Naive B cell (primary cell): ENCODE results near the gene ZNF546. TPM values are rescaled to one million over a fixed set of nuclear protein-coding genes. Genes with fewer than 3 reads are reported as not detected.
"Not testable (repeated sequence)": the region's sequence is repeated elsewhere in the genome, so short reads cannot be mapped to it uniquely, and the experiment has no call there.

Source experiments
- ATAC-seq, 2 donors: fragments of 150-1000 bp; cut with Tn5 transposase; 2 replicates each; pipeline ENCODE4 v1.10.0; 2021; ENCODE audit warnings: low read depth in 2 of 2, mild to moderate bottlenecking in 2 of 2, moderate library complexity in 2 of 2
- DNase-seq: peaks from one replicate; pipeline ENCODE4 v3.0.0; 2022
- H3K27ac Mint-ChIP-seq, 6 donors: one replicate each; pipeline ENCODE4 v1.8.0; 2020 to 2022; ENCODE audit warnings: mild to moderate bottlenecking in 6 of 6, mixed read lengths in 6 of 6, moderate library complexity in 5 of 6, inconsistent platforms in 2 of 6
- H3K27me3 Mint-ChIP-seq, 3 donors: one replicate each; pipeline ENCODE4 v1.8.0; 2021 to 2022; ENCODE audit warnings: mixed read lengths in 3 of 3, mild to moderate bottlenecking in 1 of 3
- H3K36me3 Mint-ChIP-seq, 2 donors: one replicate each; pipeline ENCODE4 v1.8.0; 2020 to 2022; ENCODE audit warnings: mixed read lengths in 2 of 2, inconsistent platforms in 1 of 2, mild to moderate bottlenecking in 1 of 2
- H3K4me1 Mint-ChIP-seq, 3 donors: one replicate each; pipeline ENCODE4 v1.8.0; 2020 to 2022; ENCODE audit warnings: mixed read lengths in 3 of 3, inconsistent platforms in 1 of 3, mild to moderate bottlenecking in 1 of 3, moderate library complexity in 1 of 3
- H3K4me3 Mint-ChIP-seq, 8 donors: one replicate each; pipeline ENCODE4 v1.8.0; 2020 to 2022; ENCODE audit warnings: mild to moderate bottlenecking in 8 of 8, mixed read lengths in 8 of 8, moderate library complexity in 8 of 8, inconsistent platforms in 2 of 8
- H3K9me3 Mint-ChIP-seq, 7 donors: one replicate each; pipeline ENCODE4 v1.8.0; 2020 to 2022; ENCODE audit warnings: mixed read lengths in 7 of 7, mild to moderate bottlenecking in 5 of 7, inconsistent platforms in 2 of 7, moderate library complexity in 1 of 7
- polyA plus RNA-seq, 6 donors: library from polyadenylated mRNA; unstranded; fragments of 300-500 nt; fragmentation: Illumina TruSeq; gene quantifications; one replicate each; pipeline ENCODE4 v1.2.3, GENCODE V29; 2021; ENCODE audit warnings: low read depth in 6 of 6

ZNF546 gene
- polyA plus RNA-seq, 6 donors from 2014 or later, result 4.1 to 8.5 (median 7.3) TPM; not detected in 1

DNA sequence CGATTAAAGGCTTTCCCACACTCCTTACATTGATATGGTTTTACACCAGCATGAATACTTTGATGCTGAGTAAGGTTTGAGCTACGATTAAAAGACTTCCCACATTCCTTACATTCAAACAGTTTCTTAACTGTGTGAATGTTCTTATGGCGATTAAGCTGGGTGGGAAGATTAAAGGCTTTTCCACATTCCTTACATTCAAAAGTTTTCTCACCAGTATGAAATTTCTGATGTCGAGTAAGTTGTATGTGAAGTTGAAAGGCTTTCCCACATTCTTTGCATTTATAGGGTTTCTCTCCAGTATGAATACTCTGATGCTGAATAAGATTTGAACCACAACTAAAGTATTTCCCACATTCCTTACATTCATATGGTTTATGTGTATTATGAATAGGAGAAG is 39.1 kb downstream of the ZNF546 start:
- ATAC-seq, result no peak
- no peak overlapping the region for H3K27ac Mint-ChIP-seq
- peaks cover 0 to 76% (median 63%) of the 10 kb centered on the region in 7 donors for H3K9me3 Mint-ChIP-seq
- peaks cover 24 to 26% of the 10 kb centered on the region in 2 donors for H3K36me3 Mint-ChIP-seq
- no peaks in the 10 kb centered on the region for H3K4me1 Mint-ChIP-seq
- H3K4me3 Mint-ChIP-seq, result no peak overlapping the region
- no peak for DNase-seq
- no peaks in the 10 kb centered on the region for H3K27me3 Mint-ChIP-seq

DNA sequence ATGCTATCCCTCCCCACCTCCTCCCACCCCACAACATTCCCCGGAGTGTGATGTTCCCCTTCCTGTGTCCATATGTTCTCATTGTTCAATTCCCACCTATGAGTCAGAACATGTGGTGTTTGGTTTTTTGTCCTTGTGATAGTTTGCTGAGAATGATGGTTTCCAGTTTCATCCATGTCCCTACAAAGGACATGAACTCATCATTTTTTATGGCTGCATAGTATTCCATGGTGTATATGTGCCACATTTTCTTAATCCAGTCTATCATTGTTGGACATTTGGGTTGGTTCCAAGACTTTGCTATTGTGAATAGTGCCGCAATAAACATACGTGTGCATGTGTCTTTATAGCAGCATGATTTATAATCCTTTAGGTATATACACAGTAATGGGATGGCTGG is 41.2 kb downstream of the ZNF546 start:
- not testable (repeated sequence) for H3K4me1 Mint-ChIP-seq, H3K27me3 Mint-ChIP-seq, H3K4me3 Mint-ChIP-seq, DNase-seq, H3K27ac Mint-ChIP-seq, ATAC-seq
- Mint-ChIP-seq H3K9me3 (peaks cover 0 to 67% (median 49%) of the 10 kb centered on the region in 7 donors), H3K36me3 (peaks cover 19 to 24% of the 10 kb centered on the region in 2 donors)

DNA sequence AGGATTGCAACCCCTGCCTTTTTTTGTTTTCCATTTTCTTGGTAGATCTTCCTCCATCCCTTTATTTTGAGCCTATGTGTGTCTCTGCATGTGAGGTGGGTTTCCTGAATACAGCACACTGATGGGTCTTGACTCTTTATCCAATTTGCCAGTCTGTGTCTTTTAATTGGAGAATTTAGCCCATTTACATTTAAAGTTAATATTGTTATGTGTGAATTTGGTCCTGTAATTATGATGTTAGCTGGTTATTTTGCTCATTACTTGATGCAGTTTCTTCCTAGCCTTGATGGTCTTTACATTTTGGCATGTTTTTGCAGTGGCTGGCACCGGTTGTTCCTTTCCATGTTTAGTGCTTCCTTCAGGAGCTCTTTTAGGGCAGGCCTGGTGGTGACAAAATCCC is 44.9 kb downstream of the ZNF546 start:
- H3K27me3 Mint-ChIP-seq, result not testable (repeated sequence)

DNA sequence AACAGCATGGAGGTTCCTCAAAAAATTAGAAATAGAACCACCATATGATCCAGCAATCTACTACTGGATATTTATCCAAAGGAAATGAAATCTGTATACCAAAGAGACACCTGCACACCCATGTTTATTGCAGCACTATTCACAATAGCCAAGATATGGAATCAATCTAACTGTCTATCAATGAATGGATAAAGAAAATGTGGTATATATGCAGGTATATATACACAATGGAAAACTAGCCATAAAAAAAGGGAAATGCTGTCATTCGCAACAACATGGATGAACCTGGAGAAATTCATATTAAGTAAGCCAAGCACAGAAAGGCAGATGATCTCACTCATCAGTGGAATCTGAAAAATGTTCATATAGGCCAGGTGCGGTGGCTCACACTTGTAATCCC is 56.6 kb downstream of the ZNF546 start:
- no peaks in the 10 kb centered on the region for H3K27me3 Mint-ChIP-seq
- ATAC-seq, result no peak
- peaks cover 14 to 29% of the 10 kb centered on the region in 2 donors for H3K36me3 Mint-ChIP-seq
- no peak for DNase-seq
- peak overlapping the region in 3 of 6 donors; percentile 37 to 60 (median 47) for H3K27ac Mint-ChIP-seq
- peak overlapping the region in 5 of 8 donors; percentile 6 to 98 (median 52) for H3K4me3 Mint-ChIP-seq
- H3K9me3 Mint-ChIP-seq, result peaks cover 0 to 5% (median under 1%) of the 10 kb centered on the region in 7 donors
- H3K4me1 Mint-ChIP-seq, result peaks cover 32 to 58% (median 51%) of the 10 kb centered on the region in 3 donors

More for the DNA sequence above, 44.9 kb downstream of the ZNF546 start:
- not testable (repeated sequence) for DNase-seq, H3K4me1 Mint-ChIP-seq, ATAC-seq, H3K27ac Mint-ChIP-seq, H3K4me3 Mint-ChIP-seq
- peaks cover 34 to 38% of the 10 kb centered on the region in 2 donors for H3K36me3 Mint-ChIP-seq
- peaks cover 17 to 55% (median 32%) of the 10 kb centered on the region in 7 donors for H3K9me3 Mint-ChIP-seq

DNA sequence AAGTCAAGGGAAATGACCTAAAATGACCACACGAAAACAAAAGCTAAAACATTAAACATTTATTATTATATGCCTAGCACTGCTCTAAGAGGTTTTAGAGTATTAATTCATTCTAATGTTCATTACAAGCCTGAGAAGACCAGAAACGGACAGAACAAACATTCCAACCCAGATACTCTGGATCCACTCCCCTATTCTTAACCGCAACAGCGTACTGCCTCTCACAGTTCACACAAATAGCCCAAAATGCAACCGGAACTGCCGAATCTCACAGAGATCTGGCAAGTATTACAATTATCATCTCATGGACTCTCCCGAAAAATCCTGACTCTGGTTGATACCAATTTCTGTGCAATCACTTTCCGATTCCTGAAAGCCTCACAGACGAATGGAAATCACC is 57.8 kb downstream of the ZNF546 start:
- H3K27me3 Mint-ChIP-seq, result peaks cover 0 to 7% (median 4%) of the 10 kb centered on the region in 3 donors
- H3K27ac Mint-ChIP-seq, result peak overlapping the region in 2 of 6 donors; percentile 14 to 83
- DNase-seq (no peak), ATAC-seq (no peak)
- H3K4me3 Mint-ChIP-seq, result peak overlapping the region; percentile 57 to 100 (median 100)
- H3K36me3 Mint-ChIP-seq, result peaks cover 12 to 30% of the 10 kb centered on the region in 2 donors
- H3K4me1 Mint-ChIP-seq, result peaks cover 32 to 55% (median 51%) of the 10 kb centered on the region in 3 donors
- peaks cover 5 to 15% (median 11%) of the 10 kb centered on the region in 7 donors for H3K9me3 Mint-ChIP-seq

DNA sequence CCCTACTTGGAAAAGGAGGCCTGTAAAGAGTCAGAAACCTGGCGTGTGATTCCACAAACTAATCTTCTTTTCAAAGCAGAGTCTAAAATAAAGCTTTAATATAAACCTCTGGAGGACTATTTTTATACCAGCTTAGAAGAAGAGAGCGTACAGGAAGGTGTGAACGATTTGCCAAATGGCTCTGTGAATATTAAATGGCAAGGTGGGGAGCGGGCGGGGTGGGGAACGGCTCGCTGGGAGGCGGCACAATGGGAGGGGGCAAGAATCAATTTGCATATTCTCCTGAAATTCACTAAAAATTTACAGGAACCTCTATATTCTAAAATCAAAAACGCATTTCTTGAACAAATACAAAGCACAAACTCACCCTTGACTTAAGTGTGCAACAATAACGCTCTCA is 58.2 kb downstream of the ZNF546 start:
- DNase-seq (no peak), ATAC-seq (no peak)
- H3K27ac Mint-ChIP-seq, result peak overlapping the region in 2 of 6 donors; percentile 14 to 83
- H3K9me3 Mint-ChIP-seq, result peaks cover 9 to 19% (median 15%) of the 10 kb centered on the region in 7 donors
- H3K4me1 Mint-ChIP-seq, result peaks cover 32 to 54% (median 51%) of the 10 kb centered on the region in 3 donors
- H3K36me3 Mint-ChIP-seq, result peaks cover 15 to 30% of the 10 kb centered on the region in 2 donors
- peak overlapping the region; percentile 89 to 100 (median 100) for H3K4me3 Mint-ChIP-seq
- H3K27me3 Mint-ChIP-seq, result peaks cover 0 to 11% (median 9%) of the 10 kb centered on the region in 3 donors

DNA sequence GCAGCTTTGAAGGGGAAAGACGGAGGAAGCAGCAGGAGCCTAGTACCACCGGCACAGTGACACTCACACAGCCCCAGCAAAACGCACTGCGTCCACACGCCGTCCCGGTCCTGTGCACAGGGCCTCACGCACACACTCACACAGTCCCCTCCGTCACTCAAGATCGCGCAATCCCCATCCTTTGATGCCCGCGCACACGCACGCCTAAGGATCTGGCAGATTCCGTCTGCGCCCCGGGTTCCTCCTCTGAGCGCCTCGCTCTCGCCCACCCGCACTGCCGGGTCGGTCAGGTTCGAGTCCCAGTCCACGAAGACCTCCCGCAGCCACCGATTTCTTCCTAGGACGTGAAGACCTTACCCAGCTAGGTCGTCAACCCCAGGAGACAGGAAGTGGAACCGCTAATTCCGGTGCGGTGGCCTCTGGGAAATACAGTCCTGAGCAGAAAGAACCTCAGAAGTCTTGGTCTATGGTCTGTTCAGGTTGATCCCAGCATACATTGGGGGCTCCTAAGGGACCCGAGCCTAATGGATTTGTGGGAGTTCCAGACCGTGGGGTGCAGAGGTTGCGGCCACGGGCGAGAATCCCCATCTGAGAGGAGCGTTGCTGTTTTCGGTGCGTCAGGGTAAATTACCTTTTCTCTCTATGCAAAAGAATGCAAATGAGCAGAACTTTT is 59.1 kb downstream of the ZNF546 start, which contains the start of gene ZNF780B:
Gene ZNF780B, minus strand, starts transcription at position 400 of the 673 bp plus-strand sequence. CDS start 5,899 bp downstream, outside the sequence.
- peak within 1 kb of the TSS; percentile 89 to 100 (median 100) for H3K4me3 Mint-ChIP-seq
- H3K36me3 Mint-ChIP-seq, result peaks cover 11 to 29% of the 10 kb centered on the region in 2 donors
- peak within 1 kb of the TSS; percentile 86 to 99 (median 96) for H3K27ac Mint-ChIP-seq
- peaks cover 0 to 12% (median 9%) of the 10 kb centered on the region in 3 donors for H3K27me3 Mint-ChIP-seq
- DNase-seq (peak; percentile 70), ATAC-seq (peak; percentile 84 to 88)
- H3K4me1 Mint-ChIP-seq, result peaks cover 28 to 50% (median 46%) of the 10 kb centered on the region in 3 donors
- peaks cover 14 to 22% (median 18%) of the 10 kb centered on the region in 7 donors for H3K9me3 Mint-ChIP-seq

DNA sequence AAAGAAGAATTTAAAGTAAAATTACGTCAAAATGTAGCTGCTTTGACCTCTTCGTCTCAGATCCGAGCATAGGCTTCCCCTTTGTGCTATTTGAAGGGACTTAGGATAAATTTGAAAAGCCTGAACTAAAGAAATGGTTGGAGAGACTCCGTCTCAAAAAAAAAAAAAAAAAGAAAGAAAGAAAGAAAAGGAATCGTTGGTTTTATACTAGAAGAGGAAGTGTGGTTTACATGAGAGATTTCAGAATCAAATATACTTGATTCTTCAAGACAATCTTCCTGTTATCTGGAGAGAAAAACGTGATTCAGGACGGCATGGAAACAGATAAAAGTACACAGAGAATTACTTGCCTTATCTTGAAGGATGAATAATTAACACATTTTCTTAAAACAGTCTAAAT is 59.6 kb downstream of the ZNF546 start:
- no peak for DNase-seq
- H3K36me3 Mint-ChIP-seq, result peaks cover 13 to 31% of the 10 kb centered on the region in 2 donors
- H3K4me3 Mint-ChIP-seq, result peak overlapping the region; percentile 89 to 100 (median 100)
- peaks cover 15 to 24% (median 20%) of the 10 kb centered on the region in 7 donors for H3K9me3 Mint-ChIP-seq
- ATAC-seq, result peak in 1 of 2 donors; percentile 14
- peak overlapping the region; percentile 86 to 99 (median 96) for H3K27ac Mint-ChIP-seq
- H3K27me3 Mint-ChIP-seq, result peaks cover 0 to 12% (median 9%) of the 10 kb centered on the region in 3 donors
- peaks cover 28 to 50% (median 46%) of the 10 kb centered on the region in 3 donors for H3K4me1 Mint-ChIP-seq

DNA sequence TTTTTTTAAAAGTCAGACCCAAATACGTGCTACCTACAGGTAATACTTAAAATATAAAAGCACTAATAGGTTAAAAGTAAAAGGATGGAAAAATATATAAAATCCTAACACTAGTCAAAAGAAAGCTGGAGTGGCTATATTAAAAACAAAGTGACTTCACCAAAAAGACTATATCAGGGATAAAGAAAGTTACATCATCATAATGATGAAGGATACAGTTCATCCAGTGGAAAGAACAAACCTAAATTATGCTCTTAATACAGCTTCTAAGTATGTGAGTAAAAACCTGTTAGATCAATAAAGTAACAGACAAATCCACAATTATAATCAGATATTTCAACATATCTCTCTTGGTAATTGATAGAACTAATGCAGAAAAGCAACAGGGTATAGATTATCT is 60.3 kb downstream of the ZNF546 start:
- Mint-ChIP-seq H3K36me3 (peaks cover 13 to 31% of the 10 kb centered on the region in 2 donors), H3K27ac (peak overlapping the region in 1 of 6 donors; percentile 97), H3K4me3 (peak overlapping the region in 6 of 8 donors; percentile 40 to 100 (median 99)), H3K4me1 (peaks cover 28 to 47% (median 44%) of the 10 kb centered on the region in 3 donors), H3K27me3 (peaks cover 0 to 12% (median 9%) of the 10 kb centered on the region in 3 donors), H3K9me3 (peaks cover 15 to 30% (median 22%) of the 10 kb centered on the region in 7 donors)
- no peak for DNase-seq
- ATAC-seq, result no peak

DNA sequence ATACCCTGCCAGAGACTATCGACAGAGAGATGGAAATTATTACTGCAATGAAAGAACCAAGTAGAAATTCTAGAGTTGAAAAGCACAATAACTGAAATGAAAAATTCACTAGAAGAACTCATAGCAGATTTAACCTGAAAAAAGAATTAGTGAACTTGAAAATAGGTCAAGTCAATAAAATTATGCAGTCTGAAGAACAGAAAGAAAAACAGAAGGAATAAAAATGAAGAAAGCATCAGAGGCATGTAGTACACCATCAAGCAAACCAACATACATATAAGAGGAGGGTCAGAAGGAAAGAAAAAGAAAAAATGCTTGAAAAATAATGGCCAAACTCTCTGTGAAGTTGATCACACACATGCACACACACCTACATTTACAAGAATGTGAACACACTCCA is 62.8 kb downstream of the ZNF546 start:
- Mint-ChIP-seq H3K36me3 (peaks cover 13 to 23% of the 10 kb centered on the region in 2 donors), H3K4me1 (peaks cover 10 to 24% (median 20%) of the 10 kb centered on the region in 3 donors), H3K27me3 (peaks cover 0 to 12% (median 9%) of the 10 kb centered on the region in 3 donors), H3K27ac (peak overlapping the region in 1 of 6 donors; percentile 24), H3K4me3 (no peak overlapping the region), H3K9me3 (peaks cover 19 to 52% (median 29%) of the 10 kb centered on the region in 7 donors)
- DNase-seq (no peak), ATAC-seq (no peak)

DNA sequence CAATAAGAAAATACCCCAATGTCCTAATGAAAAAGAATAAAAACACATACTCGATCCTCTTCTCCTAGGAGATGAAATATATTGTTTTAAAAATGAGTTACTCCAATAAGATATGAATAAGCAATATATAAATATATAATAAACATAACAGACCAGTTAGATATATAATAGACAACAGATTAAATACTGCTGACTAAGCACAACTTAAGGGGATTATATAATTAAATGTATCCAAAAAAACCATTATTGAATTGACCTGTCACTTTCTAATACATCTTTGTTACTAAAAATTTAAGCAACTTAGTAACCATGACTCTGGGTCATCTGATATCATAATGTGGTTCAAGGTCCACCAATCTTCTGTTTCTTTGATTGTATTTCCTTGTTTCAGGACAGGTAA is 73.2 kb downstream of the ZNF546 start:
- peaks cover 0 to 4% (median 0%) of the 10 kb centered on the region in 3 donors for H3K4me1 Mint-ChIP-seq
- ATAC-seq, result no peak
- no peak for DNase-seq
- no peaks in the 10 kb centered on the region for H3K27me3 Mint-ChIP-seq
- no peak overlapping the region for H3K27ac Mint-ChIP-seq
- no peak overlapping the region for H3K4me3 Mint-ChIP-seq
- peaks cover 12 to 24% of the 10 kb centered on the region in 2 donors for H3K36me3 Mint-ChIP-seq
- H3K9me3 Mint-ChIP-seq, result peaks cover 2 to 31% (median 13%) of the 10 kb centered on the region in 7 donors
